DOHH2 (cell line): ENCODE measurements around the gene KIF16B.

Source experiments
- CTCF ChIP-seq: fragments of 200-600 bp; sonication (generic); IDR thresholded peaks from one replicate; pipeline ENCODE4 v1.5.1; 2014; ENCODE audit warnings: antibody characterized with exemption, mild to moderate bottlenecking, low read depth, low read length; ENCODE audit not compliant: poor library complexity, severe bottlenecking
- EZH2phosphoT487 ChIP-seq: fragments of 200-600 bp; sonication (generic); IDR thresholded peaks from 2 replicates; pipeline ENCODE4 v1.6.1; 2017; ENCODE audit warnings: borderline replicate concordance, mild to moderate bottlenecking, antibody characterized with exemption, low read length, moderate library complexity, mixed read lengths

DNA sequence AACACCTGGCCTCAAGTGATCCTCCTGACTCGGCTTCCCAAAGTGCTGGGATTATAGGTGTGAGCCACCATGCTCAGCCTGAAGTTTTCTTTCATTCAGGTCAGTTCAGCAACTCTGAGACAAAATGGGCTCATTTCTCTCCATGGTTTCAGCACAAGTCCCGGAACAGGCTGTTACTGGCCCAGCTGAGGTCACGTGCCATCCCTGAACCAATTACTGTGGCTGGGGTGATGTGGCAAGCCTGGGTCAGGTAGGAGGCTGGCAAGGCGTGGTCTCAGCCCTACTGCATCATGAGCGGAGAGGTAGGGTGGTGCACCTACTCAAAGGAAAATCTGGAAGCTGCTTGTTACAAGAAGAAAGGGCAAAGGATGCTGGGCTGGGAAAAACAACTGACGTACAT is 326.4 kb downstream of the KIF16B start:
- TF ChIP-seq CTCF (no peak), EZH2phosphoT487 (no peak)
